ENCODE results near the gene RNF6.
"Not testable (repeated sequence)": the region's sequence is repeated elsewhere in the genome, so short reads cannot be mapped to it uniquely, and the experiment has no call there.

RNF6 gene

DNA sequence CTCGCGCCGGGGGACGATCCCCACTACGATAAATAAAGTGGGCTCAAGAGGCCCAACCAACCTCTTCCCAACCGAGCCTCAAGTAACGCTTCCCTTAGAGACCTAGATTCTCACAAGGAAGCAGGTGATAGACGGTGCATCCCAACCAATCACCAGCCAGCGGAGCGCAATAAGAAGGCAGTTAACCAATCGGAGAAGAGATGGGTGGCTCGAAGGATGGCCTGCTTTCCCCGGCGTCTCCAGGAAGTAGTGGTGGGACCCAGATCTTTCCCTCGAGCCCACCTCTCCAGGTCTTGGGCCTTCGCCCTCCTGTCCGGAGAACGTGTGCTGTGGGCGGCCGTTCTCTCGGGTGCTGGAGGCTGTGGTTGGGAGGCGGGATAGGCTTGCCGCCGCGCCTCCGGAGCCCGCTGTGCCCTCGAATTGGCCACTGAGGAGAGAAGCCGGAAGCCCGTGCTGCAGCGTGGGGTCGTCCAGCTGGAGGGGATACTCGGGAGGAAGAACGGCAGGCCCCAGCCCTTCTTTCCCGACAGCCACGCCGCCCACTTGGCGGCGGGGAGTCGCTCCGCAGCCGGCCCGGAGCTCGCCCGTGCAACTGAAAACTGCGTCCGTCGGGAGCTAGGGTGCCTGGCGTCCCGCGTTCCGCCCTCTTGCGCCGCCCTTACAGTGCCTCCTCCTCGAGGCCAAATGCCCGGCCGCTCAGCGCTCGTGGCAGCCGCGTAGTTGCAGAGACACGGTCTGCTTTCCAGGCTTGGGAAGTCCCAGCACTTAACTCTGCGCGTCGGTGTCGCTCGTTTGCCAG lies at the start of gene RNF6:
Gene RNF6, minus strand, starts transcription at position 594 of the 799 bp plus-strand sequence. CDS start 2,665 bp downstream, outside the sequence.
- peak; percentile 66 to 75 for DNase-seq (ENCODE audit: low read depth in 1 of 2, low spot score in 1 of 2)

DNA sequence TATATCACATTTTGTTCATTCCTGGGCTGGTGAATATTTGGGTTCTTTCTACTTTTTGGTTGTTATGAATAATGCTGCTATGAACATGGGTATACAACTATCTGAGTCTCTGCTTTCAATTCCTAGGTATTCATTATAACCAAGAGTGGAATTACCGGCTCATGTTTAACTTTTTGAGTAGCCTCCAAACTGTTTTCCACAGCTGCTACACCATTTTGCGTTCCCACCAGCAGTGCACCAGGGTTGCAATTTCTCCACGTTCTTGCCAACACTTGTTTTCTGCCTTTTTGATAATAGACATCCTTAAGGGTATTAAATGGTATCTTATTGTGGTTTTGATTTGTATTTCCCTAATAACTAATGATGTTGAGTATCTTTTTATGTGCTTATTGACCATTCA lies 48.6 kb upstream of the RNF6 start:
- DNase-seq (ENCODE audit: low read depth in 1 of 2, low spot score in 1 of 2): no peak

DNA sequence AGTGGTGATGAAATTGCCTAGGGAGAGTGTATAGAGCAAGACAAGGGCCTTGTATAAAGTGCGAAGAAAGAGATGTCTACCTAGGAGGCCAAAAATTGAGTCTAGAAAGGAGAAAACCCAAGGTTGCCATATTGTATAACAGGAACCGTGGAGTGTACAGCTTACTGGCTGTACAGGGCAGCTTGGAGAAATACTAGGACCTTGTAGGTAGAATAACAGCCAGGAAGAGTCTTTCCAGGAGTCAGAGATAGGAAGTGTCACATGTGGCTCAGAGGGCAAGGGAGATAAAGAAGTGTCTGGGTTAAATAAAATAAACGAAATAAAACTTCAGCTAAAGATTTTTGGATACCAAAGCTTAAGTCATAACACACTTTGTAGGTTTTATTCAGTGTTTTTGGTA lies 44.2 kb upstream of the RNF6 start:
- no peak for DNase-seq (ENCODE audit: low read depth in 1 of 2, low spot score in 1 of 2)

DNA sequence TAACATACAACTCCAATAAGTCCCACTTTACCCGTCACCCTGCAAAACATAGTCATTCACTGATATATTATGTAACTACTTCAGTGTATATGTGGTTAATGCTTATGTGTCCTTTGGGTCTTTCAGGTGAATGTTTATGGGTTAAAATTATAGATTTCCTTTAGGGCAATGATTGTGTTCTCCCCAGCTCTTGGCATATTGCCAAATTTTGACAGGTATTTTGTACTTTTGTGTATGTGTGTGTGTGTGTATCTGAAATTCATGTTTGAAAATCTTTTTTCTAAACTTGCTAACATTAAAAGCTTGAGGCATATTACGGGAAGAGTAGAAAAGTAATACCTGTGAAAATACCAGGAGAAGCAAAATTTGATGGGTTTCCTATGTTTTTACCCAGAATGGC lies 40.0 kb upstream of the RNF6 start:
- no peak for DNase-seq (ENCODE audit: low read depth in 1 of 2, low spot score in 1 of 2)

DNA sequence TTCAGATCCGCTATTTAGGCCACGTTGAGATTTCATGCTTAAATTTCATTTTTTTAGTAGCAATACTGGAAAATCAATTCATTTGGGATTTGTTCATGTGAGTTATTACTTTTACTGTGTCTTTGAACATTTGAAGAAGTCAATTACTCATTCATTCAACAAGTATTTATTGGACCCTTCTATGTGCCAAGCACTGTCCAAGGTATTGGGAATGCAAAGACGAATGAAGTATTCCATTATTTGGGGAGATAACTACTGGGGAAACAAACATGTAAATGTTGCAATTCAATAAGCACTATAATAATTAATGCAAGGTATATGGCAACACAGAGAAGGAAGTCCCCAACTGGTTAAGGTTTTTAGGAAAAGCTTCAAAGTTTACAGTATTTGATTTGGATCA lies 37.5 kb upstream of the RNF6 start:
- no peak for DNase-seq (ENCODE audit: low read depth in 1 of 2, low spot score in 1 of 2)

DNA sequence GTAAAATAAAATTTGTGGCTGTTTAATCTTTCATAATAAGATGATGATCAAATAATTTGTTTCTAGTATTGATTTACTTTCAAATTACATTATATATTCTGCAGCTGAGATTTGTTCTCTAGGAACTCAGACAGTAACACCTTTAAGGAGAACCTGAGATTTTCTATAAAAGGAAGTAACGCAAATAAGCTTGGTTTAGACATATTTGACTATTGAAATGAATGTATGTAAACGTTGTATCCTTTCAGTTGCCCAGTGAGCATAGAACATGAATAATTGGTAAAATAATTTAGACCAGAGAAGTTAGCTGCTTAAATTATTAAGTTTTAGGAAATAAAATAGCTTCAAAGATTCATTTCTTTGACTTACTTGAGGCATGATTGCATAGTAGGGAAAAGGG lies 34.9 kb upstream of the RNF6 start:
- DNase-seq (ENCODE audit: low read depth in 1 of 2, low spot score in 1 of 2): no peak

DNA sequence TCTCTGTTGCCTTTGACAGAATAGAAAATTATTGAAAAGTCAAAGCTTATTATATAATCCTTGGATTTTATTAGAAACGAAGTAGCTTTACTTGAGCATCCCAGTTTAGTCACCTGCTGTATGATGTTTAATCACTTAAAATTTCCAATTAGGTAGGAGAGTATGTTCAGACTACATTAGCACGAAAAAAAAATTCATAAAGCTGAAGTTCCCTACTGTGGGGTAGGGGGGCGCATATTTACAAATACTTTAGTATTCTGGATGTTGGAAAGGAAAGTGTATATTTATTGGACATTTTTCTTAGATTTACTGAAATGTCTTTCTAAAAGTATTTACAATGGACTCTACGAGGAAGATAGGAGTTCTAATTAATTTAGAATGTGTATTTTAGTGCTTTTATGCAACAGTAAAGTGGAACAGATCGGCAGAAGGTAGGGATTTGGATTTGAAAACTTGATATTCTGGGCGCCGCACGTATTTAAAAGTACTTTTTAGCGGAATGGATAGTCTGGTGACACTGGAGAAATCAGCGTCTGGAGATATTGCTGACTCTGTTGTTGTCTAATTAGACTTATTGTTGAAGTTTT lies 33.7 kb upstream of the RNF6 start:
- DNase-seq (ENCODE audit: low read depth in 1 of 2, low spot score in 1 of 2): no peak

DNA sequence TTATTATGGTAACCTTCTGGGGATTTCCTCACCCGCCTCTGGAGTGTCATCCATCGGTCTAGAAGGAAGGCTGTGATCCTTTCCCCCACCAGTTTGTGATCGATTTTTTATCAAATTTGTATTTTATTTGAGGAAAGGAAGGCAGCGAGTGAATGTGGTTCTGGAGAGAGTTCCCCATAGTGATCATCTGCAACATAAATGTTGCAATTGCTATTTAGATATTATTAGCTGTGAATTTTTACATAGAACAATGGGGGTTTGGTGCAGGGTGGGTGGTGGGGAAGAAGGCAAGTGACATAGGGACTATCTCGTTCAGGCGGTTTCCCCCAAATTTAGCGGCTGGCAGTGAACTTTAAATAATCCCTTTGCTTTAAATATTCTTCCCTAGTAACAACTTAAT lies 33.0 kb upstream of the RNF6 start:
- DNase-seq (ENCODE audit: low read depth in 1 of 2, low spot score in 1 of 2): no peak

DNA sequence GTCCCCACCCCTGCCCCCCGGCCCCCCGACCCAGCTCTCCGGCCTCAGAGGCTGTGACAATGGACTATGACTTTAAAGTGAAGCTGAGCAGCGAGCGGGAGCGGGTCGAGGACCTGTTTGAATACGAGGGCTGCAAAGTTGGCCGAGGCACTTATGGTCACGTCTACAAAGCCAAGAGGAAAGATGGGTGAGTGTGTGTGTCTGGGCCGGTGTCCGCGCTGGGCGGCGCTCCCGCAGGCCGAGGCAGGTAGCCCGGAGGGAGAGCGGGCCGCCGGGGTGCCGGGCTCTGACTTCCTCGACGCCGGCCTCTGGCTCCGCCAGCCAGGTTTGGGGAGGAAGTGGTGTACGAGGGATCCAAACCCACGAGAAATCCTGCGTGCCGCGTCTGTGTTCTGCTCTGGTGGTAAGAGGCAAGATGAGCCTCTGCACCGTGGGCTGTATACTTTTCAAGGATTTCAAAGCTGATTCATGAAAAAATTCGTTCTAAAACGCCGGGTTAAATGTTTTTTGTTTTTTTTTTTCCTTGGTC lies 32.5 kb upstream of the RNF6 start:
- DNase-seq (ENCODE audit: low read depth in 1 of 2, low spot score in 1 of 2): peak; percentile 16 to 23

DNA sequence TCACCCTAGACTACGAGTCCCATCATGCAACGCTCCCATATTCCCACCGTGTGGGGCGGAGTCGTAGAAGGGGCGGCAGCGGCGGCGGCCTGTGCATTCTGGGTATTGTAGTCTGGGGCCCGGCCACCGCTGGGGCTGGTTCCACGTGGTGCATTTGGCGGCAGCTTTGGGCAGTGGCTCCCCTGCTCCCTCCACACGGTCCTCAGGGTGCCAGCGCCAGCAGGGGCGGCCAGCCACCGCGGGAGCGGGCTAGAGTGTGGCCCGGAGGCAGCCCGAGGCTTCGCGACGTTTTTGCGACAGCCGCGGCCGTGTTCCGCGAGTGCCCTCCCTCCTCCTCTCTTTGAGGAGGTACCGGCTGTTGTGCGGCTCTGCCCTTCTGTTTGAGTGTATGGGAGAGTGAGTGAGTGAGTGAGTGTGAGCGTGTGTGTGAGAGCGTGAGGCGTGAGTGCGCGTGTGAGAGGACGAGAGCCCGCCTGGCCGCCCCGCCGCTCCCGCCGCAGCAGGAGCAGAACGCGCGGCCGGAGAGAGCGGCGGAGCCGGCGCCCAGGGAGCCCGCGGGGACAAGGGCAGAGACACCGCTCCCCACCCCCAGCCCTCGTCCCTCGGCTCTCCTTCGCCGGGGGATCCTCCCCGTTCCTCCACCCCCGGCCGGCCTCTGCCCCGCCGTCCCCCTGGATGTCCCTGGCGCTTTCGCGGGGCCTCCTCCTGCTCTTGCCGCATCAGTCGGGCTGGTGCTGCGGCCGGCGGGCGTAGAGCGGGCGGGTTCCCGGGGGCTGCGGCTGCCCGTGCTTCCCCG lies 31.9 kb upstream of the RNF6 start, which contains the start of gene CDK8:
Gene CDK8, plus strand, starts transcription at position 343 of the 796 bp plus-strand sequence. CDS start 513 bp downstream, outside the sequence.
- peak; percentile 75 to 76 for DNase-seq (ENCODE audit: low read depth in 1 of 2, low spot score in 1 of 2)

DNA sequence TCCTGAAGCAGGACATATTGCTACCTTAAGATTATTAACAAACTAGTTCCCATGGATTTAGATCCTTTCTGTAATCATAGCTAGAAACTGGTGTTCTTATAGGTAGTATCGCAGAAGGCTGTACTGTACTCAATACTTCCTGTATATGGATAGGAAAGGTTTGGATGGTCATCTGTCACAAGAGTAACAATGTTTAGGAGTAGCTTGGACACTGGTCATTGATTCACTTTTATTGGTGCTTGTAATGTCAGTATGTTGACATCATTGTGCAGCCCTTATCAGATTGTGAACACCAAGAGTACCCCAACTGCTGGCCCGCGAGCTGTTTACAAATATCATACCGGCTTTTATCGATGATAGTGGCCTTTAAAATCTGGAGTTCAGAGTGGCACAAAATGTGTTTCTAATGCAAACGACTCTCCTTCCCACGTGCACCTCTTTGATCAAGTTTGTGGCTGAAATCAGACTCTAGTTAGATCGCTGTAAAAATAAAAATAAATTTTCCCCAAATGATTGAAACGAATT lies 31.2 kb upstream of the RNF6 start:
- DNase-seq (ENCODE audit: low read depth in 1 of 2, low spot score in 1 of 2): no peak

DNA sequence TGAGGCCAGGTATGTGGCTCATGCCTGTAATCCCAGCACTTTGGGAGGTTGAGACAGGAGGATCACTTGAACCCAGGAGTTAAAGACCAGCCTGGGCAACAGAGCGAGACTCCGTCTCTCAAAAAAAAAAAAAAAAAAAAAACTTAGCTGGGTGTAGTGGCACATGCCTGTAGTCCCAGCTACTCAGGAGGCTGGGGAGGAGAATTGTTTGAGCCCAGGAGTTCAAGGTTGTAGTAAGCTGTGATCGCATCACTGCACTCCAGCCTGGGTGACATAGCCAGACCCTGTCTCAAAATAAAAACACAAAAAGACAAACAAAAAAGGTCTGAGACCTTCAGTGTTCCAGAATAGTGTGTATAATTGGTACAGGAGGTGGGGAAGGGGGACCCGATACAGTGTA lies 29.9 kb upstream of the RNF6 start:
- DNase-seq (ENCODE audit: low read depth in 1 of 2, low spot score in 1 of 2): not testable (repeated sequence)

DNA sequence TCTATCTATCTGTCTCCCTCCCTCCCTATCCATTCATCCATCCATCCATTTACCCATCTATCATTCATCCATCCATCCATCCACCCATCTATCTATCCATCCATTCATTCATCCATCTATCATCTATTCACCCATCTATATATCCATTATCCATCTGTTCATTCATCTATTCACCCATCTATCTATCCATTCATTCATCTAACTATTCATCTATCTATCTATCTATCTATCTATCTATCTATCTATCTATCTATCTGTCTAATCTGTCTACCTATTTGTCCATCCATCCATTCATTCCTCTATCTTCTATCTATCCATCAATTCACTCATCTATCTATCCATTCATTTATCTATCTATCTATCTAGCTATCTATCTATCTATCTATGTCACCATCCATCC lies 27.4 kb upstream of the RNF6 start:
- no peak for DNase-seq (ENCODE audit: low read depth in 1 of 2, low spot score in 1 of 2)

DNA sequence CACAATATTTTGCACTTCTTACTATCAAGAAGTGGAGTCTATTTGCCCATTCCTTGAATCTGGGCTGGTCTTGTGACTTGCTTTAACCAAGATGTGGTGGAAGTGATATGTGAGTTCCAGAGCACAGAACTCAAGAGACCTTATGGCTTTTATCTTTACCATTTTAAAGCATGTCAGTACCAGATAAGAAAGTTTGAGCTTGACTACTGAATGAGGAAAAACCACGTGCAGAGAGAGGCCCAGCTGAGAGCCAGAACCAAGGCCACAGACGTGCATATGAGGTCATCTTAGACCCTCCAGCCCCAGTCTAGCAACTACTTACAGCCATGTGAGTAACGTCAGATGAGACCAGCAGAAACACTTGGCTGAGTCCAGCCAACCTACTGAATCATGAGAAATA lies 25.5 kb upstream of the RNF6 start:
- DNase-seq (ENCODE audit: low read depth in 1 of 2, low spot score in 1 of 2): no peak

DNA sequence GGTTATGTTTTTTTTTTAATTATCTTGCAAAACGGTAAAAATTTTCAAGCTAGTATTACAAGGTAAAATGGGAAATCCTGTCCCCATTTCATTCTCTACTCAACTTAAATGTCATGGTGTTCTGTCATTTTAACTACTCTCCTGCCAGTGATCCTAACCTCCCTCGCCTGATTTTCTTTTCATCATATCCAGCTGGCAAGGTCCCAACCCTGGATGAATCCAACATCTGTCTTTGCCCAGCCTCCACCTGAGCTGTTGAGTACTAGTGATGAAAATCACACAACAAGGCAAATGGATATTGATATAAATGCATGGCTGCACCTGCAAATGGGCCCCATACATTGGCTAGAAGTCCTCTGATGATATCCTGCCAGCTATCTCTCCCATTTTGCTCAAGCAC lies 24.9 kb upstream of the RNF6 start:
- DNase-seq (ENCODE audit: low read depth in 1 of 2, low spot score in 1 of 2): no peak

DNA sequence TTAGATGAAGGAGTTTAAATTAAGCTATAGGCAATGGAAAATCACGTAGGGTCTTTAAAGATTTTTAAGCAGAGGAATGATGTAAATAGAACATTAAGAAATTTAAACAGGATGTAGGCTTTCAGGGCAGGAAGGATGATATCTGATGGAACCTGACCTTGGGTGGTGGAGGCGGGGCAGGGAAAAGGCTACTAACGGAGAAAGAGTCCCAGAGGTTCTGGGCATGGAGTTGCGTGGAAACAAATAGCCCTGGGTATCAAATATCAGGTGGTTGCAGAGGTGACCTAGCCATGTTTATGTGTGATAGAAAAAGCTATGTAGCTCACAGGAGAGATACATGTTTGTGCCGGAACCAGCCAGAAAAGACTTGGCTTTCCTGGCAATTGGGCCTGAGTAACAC lies 24.0 kb upstream of the RNF6 start:
- no peak for DNase-seq (ENCODE audit: low read depth in 1 of 2, low spot score in 1 of 2)

DNA sequence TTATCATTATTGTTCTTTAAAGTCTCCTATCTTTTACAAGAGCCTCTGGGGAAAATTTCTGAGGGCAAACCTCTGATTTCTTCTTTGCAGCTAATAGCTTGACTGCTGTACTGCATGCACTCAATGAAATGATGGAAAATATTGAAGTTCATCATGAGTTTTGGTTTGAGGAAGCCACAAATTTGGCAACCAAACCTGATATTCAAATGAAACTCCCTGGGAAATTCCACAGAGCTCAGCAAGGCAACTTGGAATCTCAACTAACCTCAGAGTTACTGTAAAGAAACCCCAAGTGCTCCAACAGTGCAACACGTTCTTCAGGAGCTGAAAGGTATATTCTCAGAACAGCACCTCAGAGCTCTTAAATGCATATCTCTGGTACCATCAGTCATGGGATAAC lies 14.2 kb upstream of the RNF6 start:
- no peak for DNase-seq (ENCODE audit: low read depth in 1 of 2, low spot score in 1 of 2)

DNA sequence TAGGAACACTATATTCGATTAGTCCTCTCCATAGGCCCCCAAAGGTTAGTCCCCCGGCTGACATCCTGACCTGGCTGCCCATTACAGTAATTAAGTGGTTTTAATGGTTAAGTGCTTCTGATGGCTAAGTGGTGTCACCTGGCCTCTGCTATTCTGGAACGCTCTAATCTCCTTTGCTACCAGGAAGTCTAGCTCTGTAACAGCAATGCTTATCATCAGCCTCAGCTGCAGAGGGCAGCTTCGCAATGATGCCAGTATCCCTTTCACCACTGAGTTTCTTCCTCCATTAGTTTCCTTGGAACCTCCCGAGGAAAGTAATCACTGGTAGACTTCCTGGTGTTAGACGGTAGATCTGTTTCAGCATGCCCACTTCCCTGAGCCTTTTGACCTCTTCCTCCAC lies 8.6 kb upstream of the RNF6 start:
- DNase-seq (ENCODE audit: low read depth in 1 of 2, low spot score in 1 of 2): no peak

DNA sequence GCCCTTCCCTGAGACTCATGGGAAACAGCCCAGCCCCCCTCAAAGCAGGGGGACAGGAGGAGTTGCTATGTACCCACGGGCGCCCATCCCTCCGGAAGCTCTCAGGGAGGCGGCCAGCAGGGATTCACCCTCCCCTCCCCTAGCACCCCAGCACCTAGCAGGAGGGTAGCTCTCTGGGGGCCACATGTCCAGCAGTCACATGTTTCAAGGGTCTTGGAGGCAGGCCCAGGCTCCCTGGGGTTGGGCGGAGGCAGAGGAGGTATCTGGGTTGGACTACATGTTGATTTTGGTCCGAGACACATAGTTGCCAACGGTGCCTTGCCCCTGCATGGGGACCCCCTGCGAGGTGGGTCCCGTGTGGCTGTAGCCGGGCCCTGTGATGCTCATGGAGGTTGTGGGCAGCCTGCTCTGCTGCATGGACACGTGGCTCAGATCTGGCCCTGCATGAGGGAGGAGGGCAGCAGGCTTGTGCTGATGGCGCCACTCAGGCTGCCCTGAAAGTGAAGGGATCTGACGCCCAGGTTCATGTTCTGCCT lies 7.0 kb upstream of the RNF6 start:
- no peak for DNase-seq (ENCODE audit: low read depth in 1 of 2, low spot score in 1 of 2)

DNA sequence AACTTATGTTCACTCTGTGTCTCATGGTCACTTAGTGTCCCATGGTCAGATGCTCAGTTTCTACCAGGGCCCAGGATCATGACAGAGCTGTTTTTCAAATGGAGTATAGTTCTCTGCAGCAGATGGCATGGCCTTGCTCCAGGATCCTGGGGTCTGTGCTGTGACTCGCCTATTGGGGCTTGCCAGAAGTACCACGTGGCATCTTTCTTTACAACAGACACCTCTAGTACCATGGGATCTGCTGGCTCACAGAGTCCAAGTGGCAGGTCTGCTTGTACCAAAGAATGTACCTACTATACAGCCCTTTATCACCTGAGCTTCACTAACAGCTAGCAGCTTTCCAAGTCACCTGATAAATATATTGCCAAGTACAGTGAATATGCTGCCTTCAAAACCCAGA lies 6.0 kb upstream of the RNF6 start:
- no peak for DNase-seq (ENCODE audit: low read depth in 1 of 2, low spot score in 1 of 2)
